Measurements from ENCODE around the gene DDX52.
"Not testable (repeated sequence)": the region's sequence is repeated elsewhere in the genome, so short reads cannot be mapped to it uniquely, and the experiment has no call there.

Gene DDX52

GRCh38 chr17:37651849-37652248, 8.6 kb upstream of the DDX52 start:
- DNase-seq (ENCODE audit: low read depth), result no peak

GRCh38 chr17:37650419-37651003, 7.3 kb upstream of the DDX52 start:
- no peak for DNase-seq (ENCODE audit: low read depth)

DNA sequence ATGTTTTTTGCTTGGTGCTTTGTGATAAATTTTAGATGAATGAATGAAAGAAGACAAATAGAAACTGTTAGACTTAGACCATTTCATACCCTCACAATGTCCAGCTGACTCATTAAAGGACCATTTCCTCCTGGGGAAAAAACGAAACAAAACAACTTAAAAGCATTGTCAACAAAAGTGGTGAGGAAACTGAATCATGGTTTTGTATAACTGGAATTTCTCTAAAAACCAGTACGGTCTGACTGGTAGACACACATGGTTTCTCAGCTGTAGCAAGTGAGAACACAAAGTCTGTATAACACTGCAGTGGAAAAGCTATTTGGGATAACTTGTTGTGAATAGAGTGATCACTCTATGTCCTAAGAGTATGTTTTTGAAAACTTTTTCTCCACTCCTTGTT, 5.3 kb upstream of the DDX52 start:
- no peak for DNase-seq (ENCODE audit: low read depth)

- DNase-seq (ENCODE audit: low read depth), result no peak
These were observed 4.6 kb upstream of the DDX52 start for GRCh38 chr17:37647856-37648255.

DNA sequence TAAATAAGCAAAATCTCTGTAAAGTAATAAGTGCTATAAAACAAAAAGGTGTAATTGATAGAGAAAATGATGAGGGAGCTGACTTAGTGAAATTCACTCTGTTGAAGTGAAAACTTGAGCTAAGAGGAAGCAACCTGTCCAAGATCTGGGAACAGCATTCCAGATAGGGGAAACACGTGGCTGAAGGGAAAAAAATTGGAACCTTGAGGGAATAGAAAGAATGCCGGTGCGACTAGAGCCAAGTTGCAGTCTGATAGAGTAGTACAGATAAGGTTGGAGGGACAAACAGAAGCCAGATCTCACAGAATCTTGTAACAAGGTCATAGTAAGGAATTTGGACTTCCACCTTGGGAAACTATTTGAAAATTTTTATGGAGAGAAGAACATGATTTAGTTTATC, 623 bp upstream of the DDX52 start:
- DNase-seq (ENCODE audit: low read depth), result no peak

- no peak for DNase-seq (ENCODE audit: low read depth)
These were observed 565 bp downstream of the DDX52 start for GRCh38 chr17:37642681-37643080.

GRCh38 chr17:37640015-37640414, 3.2 kb downstream of the DDX52 start:
- DNase-seq (ENCODE audit: low read depth), result no peak

- no peak for DNase-seq (ENCODE audit: low read depth)
These were observed 5.3 kb downstream of the DDX52 start for GRCh38 chr17:37637956-37638355.

- not testable (repeated sequence) for DNase-seq (ENCODE audit: low read depth)
These were observed 26.8 kb downstream of the DDX52 start for GRCh38 chr17:37616430-37616829.

DNA sequence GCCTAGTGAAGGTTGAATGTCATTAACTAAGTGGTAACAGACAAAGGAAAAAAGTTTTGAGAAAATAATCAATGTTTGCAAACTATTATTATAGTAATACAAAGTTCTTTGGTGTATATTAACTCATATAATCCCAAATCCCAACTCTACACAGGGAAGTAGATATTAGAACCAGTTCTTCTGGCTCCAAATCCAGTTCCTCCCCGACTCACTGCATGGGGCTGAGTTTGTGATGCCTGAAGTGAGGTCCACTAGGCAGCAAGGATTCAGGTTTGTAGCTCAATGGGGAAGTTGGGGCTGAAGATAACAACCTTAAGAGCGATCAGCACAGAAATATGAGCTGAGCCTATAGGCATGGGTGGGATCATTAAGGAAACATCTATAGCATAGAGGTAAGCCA, 28.4 kb downstream of the DDX52 start:
- no peak for DNase-seq (ENCODE audit: low read depth)

GRCh38 chr17:37614391-37614790, 28.9 kb downstream of the DDX52 start:
- DNase-seq (ENCODE audit: low read depth), result no peak

DNA sequence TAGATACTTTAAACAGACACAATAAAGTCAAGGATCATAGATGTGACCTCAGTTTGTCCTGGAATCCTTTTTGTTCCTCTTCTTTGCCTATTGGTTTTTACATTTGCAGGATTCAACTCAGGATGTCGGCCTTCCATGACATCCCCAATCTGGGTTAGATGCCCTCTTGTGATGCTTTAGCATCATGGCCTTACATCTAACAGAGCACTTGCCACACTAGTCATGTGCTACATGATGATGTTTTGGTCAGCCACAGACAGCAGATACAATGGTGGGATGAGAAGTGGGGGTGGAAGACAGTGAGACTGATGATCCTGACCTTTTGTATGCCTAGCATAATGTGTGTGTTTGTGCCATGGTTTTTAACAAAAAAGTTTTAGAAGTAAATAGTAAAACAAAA, 32.3 kb downstream of the DDX52 start:
- DNase-seq (ENCODE audit: low read depth), result no peak

DNA sequence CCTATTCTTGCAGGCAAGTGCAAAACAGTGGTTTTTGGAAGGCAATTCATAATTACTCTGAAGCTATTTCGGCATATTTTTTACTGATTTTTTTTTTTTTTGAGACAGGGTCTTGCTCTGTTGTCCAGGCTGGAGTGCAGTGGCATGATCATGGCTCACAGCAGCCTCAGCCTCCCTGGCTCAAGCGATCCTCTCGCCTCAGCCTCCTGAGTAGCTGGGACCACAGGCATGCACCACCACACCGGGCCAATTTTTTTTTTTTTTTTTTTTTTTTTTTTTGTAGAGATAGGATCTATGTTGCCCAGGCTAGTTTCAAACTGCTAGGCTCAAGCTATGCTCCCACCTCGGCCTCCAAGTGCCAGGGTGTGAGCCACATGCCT, 33.2 kb downstream of the DDX52 start:
- not testable (repeated sequence) for DNase-seq (ENCODE audit: low read depth)

DNA sequence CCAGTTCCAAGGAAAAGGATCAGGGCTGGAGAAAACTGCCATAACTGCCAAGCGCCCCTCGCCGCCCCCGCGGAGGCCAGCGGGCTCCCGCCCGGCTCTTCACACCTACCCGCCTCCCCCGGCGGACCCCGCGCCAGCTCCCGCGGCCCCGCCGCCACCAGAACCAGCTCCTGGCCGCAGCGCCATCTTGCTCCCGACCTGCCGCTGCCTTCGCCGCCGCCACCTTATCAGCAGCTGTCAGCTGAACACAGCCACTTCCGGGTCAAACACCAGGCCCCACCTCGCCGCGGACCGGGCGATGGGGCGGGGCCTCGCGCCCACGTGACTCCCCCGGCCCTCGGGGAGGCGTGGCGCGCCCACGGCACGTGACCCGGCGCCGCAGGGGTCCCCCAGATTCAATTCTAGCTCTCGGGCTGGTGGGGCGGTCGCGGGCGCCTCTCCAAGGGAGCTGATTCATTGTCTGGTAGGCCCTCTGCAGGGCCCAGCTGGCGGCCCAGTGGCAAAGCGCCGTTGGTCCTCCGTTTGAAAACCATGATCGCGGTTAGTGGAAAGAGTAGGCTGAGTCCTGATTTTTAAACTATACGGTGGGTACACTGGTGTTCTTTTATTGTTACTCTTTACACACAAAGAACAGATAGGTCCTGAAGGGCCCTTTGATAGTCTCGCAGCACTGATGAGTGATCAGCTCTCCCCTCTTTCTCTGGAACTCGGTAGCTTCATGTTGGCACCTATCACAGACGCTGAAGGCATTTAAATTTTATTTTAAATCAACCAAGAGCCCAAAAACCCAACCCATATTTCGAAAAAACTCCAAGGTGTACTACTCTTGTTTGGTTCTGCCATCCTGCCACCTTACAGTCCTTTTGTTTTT, 33.8 kb downstream of the DDX52 start, which contains the start of gene SYNRG:
Gene SYNRG, minus strand, starts transcription at position 249 of the 871 bp plus-strand sequence. Its CDS starts 63 bp downstream, at position 186.
- DNase-seq (ENCODE audit: low read depth), result peak; percentile 94

DNA sequence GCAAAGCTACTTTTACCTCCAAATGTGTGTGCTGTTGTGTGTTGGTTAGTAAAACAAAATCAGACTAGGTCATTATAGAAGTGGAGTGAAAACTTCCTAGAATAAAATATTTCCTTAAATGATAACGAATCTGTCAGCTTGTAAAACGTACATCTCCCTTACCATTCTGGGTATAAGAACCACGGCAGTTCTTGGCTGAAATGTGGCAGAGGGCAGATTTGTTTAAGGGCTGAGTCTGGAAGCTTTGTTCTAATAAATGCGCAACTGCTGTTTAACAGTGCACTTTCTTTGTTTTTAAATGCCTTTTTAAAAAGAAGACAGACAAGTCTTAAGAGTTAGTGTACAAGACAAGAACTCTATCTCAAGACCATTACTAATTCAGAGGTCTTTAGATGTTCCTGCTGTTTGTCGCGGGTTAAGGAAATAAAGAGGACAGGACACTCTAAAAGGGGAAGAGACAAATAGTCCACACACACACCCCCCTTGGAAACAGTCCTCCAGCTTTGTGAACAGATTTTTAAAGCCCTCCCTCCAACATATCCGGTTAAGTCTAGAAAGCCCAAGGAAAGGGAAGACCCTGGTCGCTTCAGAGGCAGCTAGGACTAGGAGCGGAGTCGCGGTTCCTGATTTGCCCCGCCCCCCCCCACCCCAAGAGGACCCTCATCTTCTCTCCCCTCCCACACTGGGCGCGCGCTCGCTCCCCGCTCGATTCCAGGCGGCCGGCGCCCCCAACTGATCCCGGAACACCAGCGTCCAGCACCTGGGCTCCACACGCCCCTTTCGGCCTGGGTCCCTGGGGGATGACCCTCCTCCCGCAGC, 34.7 kb downstream of the DDX52 start:
- no peak for DNase-seq (ENCODE audit: low read depth)

GRCh38 chr17:37607637-37608331, 35.5 kb downstream of the DDX52 start:
- DNase-seq (ENCODE audit: low read depth), result peak; percentile 8

- DNase-seq (ENCODE audit: low read depth), result peak; percentile 19
These were observed 37.3 kb downstream of the DDX52 start for GRCh38 chr17:37605813-37606505.

DNA sequence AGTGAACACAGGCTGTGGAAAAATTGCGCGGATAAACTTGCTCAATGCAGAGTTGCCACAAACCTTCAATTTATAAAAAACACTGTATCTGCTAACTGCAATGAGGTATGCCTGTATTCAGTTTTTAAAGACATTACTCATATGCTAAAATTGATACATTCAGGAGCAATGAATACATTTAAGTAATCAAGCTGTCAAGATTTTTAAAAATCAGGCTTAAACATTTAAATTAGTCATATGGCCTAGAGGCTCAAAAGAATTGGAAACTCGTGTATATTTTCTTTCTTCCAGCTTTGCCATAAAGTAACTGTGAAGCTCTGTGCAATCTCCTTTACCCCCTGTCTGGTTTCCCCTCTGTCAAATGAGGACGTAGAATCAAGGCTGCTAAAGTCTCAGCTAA, 38.2 kb downstream of the DDX52 start:
- no peak for DNase-seq (ENCODE audit: low read depth)

DNA sequence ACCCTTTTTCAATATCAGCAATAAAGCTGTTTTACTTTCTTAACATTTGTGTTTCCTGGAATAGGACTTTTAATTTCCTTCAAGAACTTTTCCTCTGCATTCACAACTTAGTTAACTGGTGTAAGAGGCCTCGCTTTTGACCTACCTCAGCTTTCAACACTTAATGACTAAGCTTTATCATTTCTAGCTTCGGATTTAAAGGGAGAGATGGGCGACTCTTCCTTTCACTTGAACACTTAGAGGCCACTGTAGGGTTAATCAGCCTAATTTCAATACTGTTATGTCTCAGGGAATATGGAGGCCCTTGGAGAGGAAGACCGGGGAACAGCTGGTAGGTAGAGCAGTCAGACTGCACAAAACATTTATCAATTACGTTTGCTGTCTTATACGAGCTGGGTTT, 38.7 kb downstream of the DDX52 start:
- DNase-seq (ENCODE audit: low read depth), result no peak

GRCh38 chr17:37598145-37598544, 45.1 kb downstream of the DDX52 start:
- DNase-seq (ENCODE audit: low read depth), result no peak

GRCh38 chr17:37592291-37592690, 51.0 kb downstream of the DDX52 start:
- DNase-seq (ENCODE audit: low read depth), result no peak

- no peak for DNase-seq (ENCODE audit: low read depth)
These were observed 58.2 kb downstream of the DDX52 start for GRCh38 chr17:37585066-37585465.

Data from T-helper 22 cell (primary cell).